ENCODE data around the gene MAP3K13. TPM values are rescaled to one million over a fixed set of nuclear protein-coding genes. Genes with fewer than 3 reads are reported as not detected.
A peak's percentile ranks its signal among the peaks of the same experiment; 100 is the strongest.
"Not testable (repeated sequence)": the region's sequence is repeated elsewhere in the genome, so short reads cannot be mapped to it uniquely, and the experiment has no call there.

MAP3K13 gene
- total and polyA plus RNA-seq, 10 donors = 13.2 to 20.9 (median 16.3) TPM

DNA sequence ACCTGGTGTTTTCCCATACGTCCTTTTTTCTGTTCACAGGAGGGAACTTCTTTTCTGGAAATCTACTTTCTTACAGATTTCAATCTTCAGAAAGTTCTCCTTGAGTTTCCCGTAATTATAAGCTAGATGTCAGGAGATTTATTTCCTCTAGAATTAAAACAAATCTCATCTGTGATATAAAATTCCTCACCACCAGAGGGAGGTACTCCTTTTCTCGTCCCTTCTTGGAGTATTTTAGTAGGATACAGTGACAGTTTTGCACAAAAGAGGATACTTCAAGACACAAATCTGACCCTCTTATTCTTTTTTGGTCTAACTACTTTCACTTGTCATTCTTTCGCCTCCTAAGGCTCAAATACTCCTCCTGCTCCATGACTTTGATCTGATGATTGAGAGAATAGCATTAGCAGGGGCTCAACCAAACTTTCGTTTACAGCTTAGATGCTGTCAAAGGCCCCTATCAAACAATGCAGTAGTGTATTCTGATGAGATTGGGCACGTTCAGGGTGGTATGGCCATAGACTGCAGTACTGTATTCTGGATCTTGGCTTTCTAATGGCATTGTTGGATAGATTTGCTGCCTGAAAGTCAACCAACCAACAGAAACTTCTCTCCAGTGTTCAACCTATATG, 97.9 kb downstream of the MAP3K13 start:
- TF ChIP-seq POLR2A (IDR thresholded peaks at IDR 0.05) (no peak), POLR2AphosphoS5 (IDR thresholded peaks at IDR 0.05) (no peak)
- TF ChIP-seq, protein P1, sequence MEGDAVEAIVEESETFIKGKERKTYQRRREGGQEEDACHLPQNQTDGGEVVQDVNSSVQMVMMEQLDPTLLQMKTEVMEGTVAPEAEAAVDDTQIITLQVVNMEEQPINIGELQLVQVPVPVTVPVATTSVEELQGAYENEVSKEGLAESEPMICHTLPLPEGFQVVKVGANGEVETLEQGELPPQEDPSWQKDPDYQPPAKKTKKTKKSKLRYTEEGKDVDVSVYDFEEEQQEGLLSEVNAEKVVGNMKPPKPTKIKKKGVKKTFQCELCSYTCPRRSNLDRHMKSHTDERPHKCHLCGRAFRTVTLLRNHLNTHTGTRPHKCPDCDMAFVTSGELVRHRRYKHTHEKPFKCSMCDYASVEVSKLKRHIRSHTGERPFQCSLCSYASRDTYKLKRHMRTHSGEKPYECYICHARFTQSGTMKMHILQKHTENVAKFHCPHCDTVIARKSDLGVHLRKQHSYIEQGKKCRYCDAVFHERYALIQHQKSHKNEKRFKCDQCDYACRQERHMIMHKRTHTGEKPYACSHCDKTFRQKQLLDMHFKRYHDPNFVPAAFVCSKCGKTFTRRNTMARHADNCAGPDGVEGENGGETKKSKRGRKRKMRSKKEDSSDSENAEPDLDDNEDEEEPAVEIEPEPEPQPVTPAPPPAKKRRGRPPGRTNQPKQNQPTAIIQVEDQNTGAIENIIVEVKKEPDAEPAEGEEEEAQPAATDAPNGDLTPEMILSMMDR (IDR thresholded peaks at IDR 0.05 in 8 of 11, conservative IDR thresholded peaks at IDR 0.05 in 3 of 11) = peak in 6 of 11 experiments; percentile 10 to 48 (median 28)
- 63 to 69% (median 67%) methylated on average over 6 of the region's 6 CpGs for WGBS, 5 donors
- Histone ChIP-seq H3K27me3 (replicated peaks in 1 of 7) (no peaks in the 10 kb centered on the region), H3K4me3 (no peak overlapping the region), H3K4me1 (peaks cover 0 to 2% (median 0%) of the 10 kb centered on the region in 6 donors), H3K27ac (peak overlapping the region in 2 of 8 donors; percentile 7 to 33), H3K9me3 (no peaks in the 10 kb centered on the region), H3K36me3 (peaks cover 0 to 4% (median 0%) of the 10 kb centered on the region in 6 donors)
- DNase-seq = no peak
- intact Hi-C loops (cut with DNase I; ENCODE audit: low total_unique reads) = no loop called here

DNA sequence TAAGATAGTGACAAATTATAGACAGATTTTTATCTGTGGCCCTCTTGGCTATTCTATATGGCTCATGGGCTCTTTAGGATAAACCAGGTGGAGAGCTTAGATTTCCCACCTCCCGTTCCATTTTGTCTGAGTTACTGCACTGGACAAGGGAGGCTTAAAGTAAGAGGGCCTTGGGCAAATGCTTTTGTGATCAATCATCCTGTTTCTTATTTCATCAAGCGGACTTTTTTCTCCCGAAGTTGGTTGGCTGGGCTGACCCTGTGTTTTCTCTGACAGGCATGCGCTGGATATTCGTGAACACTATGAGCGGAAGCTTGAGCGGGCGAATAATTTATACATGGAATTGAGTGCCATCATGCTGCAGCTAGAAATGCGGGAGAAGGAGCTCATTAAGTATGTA, 102.5 kb downstream of the MAP3K13 start:
- Histone ChIP-seq H3K9me3 (no peaks in the 10 kb centered on the region), H3K36me3 (peaks cover 0 to 15% (median 0%) of the 10 kb centered on the region in 6 donors), H3K27ac (no peak overlapping the region), H3K4me1 (peaks cover 0 to 6% (median 0%) of the 10 kb centered on the region in 6 donors), H3K4me3 (no peak overlapping the region), H3K27me3 (replicated peaks in 1 of 7) (no peaks in the 10 kb centered on the region)
- TF ChIP-seq, protein P1 (IDR thresholded peaks at IDR 0.05 in 8 of 11, conservative IDR thresholded peaks at IDR 0.05 in 3 of 11) = no peak
- no peak for TF ChIP-seq POLR2A (IDR thresholded peaks at IDR 0.05)
- no peak for TF ChIP-seq POLR2AphosphoS5 (IDR thresholded peaks at IDR 0.05)
- intact Hi-C loops (cut with DNase I; ENCODE audit: low total_unique reads) = no loop called here
- DNase-seq = no peak
- WGBS, 5 donors = 89 to 97% (median 95%) methylated on average over 9 of the region's 9 CpGs

DNA sequence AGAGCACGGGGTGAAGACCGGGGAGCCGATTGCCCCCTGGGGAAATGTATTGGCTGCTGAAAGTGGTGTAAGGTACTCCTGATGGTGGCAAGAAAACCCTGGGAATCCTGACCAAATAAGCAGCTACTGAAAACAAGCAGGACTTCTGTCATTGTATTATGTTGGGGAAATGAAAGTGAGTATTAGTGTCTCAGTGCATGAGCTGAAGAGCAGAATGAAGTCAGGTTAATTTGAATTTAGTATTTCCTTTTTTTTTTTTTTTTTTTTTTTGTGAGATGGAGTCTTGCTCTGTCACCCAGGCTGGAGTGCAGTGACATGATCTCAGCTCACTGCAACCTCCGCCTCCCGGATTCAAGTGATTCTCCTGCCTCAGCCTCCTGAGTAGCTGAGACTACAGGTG, 103.2 kb downstream of the MAP3K13 start:
- DNase-seq; H3K4me3 ChIP-seq; H3K27ac ChIP-seq; H3K27me3 ChIP-seq (replicated peaks in 1 of 7); H3K4me1 ChIP-seq; H3K9me3 ChIP-seq; intact Hi-C loops (cut with DNase I; ENCODE audit: low total_unique reads): not testable (repeated sequence)
- peaks cover 0 to 15% (median 0%) of the 10 kb centered on the region in 6 donors for H3K36me3 ChIP-seq
- WGBS, 5 donors = 90 to 96% (median 93%) methylated on average over 5 of the region's 5 CpGs

DNA sequence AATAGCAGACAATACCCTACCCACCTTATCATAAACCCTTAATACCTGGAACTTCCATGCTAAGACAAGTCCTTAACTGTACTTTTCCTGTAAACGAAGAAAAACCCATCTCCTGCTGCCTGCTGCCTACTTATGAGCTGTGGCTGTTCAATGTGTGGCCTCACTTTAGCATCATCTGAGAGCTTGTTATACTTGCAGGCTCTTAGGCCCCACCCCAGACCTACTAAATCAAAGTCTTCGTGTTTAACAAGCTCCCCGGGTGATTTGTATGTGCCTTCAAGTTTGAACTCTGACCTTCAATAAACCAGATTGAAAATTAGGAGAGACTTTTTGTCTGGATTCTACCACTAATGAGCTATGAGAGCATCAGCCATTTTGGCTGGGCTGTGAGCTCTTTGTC, 106.6 kb downstream of the MAP3K13 start:
- H3K36me3 ChIP-seq = peaks cover 0 to 27% (median 9%) of the 10 kb centered on the region in 6 donors
- H3K4me1 ChIP-seq = peaks cover 0 to 6% (median 0%) of the 10 kb centered on the region in 6 donors
- intact Hi-C loops (cut with DNase I; ENCODE audit: low total_unique reads) = no loop called here
- no peak overlapping the region for H3K4me3 ChIP-seq
- no peaks in the 10 kb centered on the region for H3K9me3 ChIP-seq
- TF ChIP-seq, protein P1 (IDR thresholded peaks at IDR 0.05 in 8 of 11, conservative IDR thresholded peaks at IDR 0.05 in 3 of 11) = no peak
- TF ChIP-seq POLR2AphosphoS5 (IDR thresholded peaks at IDR 0.05) = no peak
- no peaks in the 10 kb centered on the region for H3K27me3 ChIP-seq (replicated peaks in 1 of 7)
- DNase-seq = no peak
- H3K27ac ChIP-seq = no peak overlapping the region
- WGBS, 5 donors = 80 to 88% (median 86%) methylated on average over 3 of the region's 3 CpGs
